Activated T-helper 17 cell treated with anti-CD3 and anti-CD28 coated beads, Interleukin-2, amount 50 U/mL, for 72 hours (primary cell): Measurements from ENCODE around the gene RBBP9. TPM values are rescaled to one million over a fixed set of nuclear protein-coding genes. Genes with fewer than 3 reads are reported as not detected.
"Not testable (repeated sequence)": the region's sequence is repeated elsewhere in the genome, so short reads cannot be mapped to it uniquely, and the experiment has no call there.

Source experiments
- ATAC-seq: fragments of 150-1000 bp; cut with Tn5 transposase; replicated peaks from 2 replicates; pipeline ENCODE4 v1.10.0; 2021; ENCODE audit warnings: mild to moderate bottlenecking, moderate library complexity
- H3K27ac Mint-ChIP-seq: one replicate; pipeline ENCODE4 v1.8.0; 2022; ENCODE audit warnings: mixed read lengths
- H3K27me3 Mint-ChIP-seq: one replicate; pipeline ENCODE4 v1.8.0; 2022; ENCODE audit warnings: mixed read lengths
- H3K36me3 Mint-ChIP-seq: one replicate; pipeline ENCODE4 v1.8.0; 2022; ENCODE audit warnings: low read depth, mild to moderate bottlenecking, mixed read lengths
- H3K4me1 Mint-ChIP-seq: one replicate; pipeline ENCODE4 v1.8.0; 2022; ENCODE audit warnings: mixed read lengths
- H3K4me3 Mint-ChIP-seq: one replicate; pipeline ENCODE4 v1.8.0; 2022; ENCODE audit warnings: mild to moderate bottlenecking, mixed read lengths
- H3K9me3 Mint-ChIP-seq: one replicate; pipeline ENCODE4 v1.8.0; 2022; ENCODE audit warnings: mixed read lengths
- total RNA-seq, 2 donors: library from RNA; stranded (reverse); gene quantifications; one replicate each; pipeline ENCODE4 v1.2.3, GENCODE V29; 2022

Gene RBBP9
- total RNA-seq, 2 donors from 2014 or later: 12.5 to 18.3 TPM

GRCh38 chr20:18522066-18522465, 25.0 kb upstream of the RBBP9 start:
- not testable (repeated sequence) for ATAC-seq, H3K9me3 Mint-ChIP-seq, H3K4me3 Mint-ChIP-seq, H3K36me3 Mint-ChIP-seq, H3K4me1 Mint-ChIP-seq, H3K27ac Mint-ChIP-seq, H3K27me3 Mint-ChIP-seq

- H3K4me1 Mint-ChIP-seq: peaks cover 9% of the 10 kb centered on the region
- H3K9me3 Mint-ChIP-seq: no peaks in the 10 kb centered on the region
- H3K27me3 Mint-ChIP-seq: no peaks in the 10 kb centered on the region
- H3K27ac Mint-ChIP-seq: no peak overlapping the region
- ATAC-seq: no peak
- H3K36me3 Mint-ChIP-seq: no peaks in the 10 kb centered on the region
- H3K4me3 Mint-ChIP-seq: no peak overlapping the region
Observed at GRCh38 chr20:18515973-18516372, 18.9 kb upstream of the RBBP9 start.

- no peak for ATAC-seq
- Mint-ChIP-seq H3K36me3 (no peaks in the 10 kb centered on the region), H3K4me3 (no peak overlapping the region), H3K27ac (no peak overlapping the region), H3K9me3 (no peaks in the 10 kb centered on the region), H3K4me1 (peaks cover 17% of the 10 kb centered on the region), H3K27me3 (no peaks in the 10 kb centered on the region)
Observed at GRCh38 chr20:18514127-18514526, 17.1 kb upstream of the RBBP9 start.

GRCh38 chr20:18513208-18513607, 16.2 kb upstream of the RBBP9 start:
- Mint-ChIP-seq H3K27me3 (no peaks in the 10 kb centered on the region), H3K4me3 (no peak overlapping the region), H3K9me3 (no peaks in the 10 kb centered on the region), H3K27ac (no peak overlapping the region), H3K36me3 (no peaks in the 10 kb centered on the region), H3K4me1 (peaks cover 17% of the 10 kb centered on the region)
- no peak for ATAC-seq

GRCh38 chr20:18511571-18511970, 14.5 kb upstream of the RBBP9 start:
- peak overlapping the region; percentile 10 for H3K4me3 Mint-ChIP-seq
- H3K27ac Mint-ChIP-seq: no peak overlapping the region
- peaks cover 21% of the 10 kb centered on the region for H3K4me1 Mint-ChIP-seq
- no peaks in the 10 kb centered on the region for H3K9me3 Mint-ChIP-seq
- H3K27me3 Mint-ChIP-seq: no peaks in the 10 kb centered on the region
- H3K36me3 Mint-ChIP-seq: no peaks in the 10 kb centered on the region
- ATAC-seq: no peak

- H3K4me3 Mint-ChIP-seq: peak within 1 kb of the TSS; percentile 96
- H3K36me3 Mint-ChIP-seq: no peaks in the 10 kb centered on the region
- peak; percentile 92 for ATAC-seq
- no peaks in the 10 kb centered on the region for H3K9me3 Mint-ChIP-seq
- H3K27me3 Mint-ChIP-seq: no peaks in the 10 kb centered on the region
- H3K4me1 Mint-ChIP-seq: peaks cover 16% of the 10 kb centered on the region
- H3K27ac Mint-ChIP-seq: peak within 1 kb of the TSS; percentile 99
Observed at GRCh38 chr20:18507218-18508191, 10.5 kb upstream of the RBBP9 start, which contains the start of gene SEC23B. SEC23B (plus strand) TSS chr20:18507940; CDS start chr20:18510836, 2,896 bp downstream.

- Mint-ChIP-seq H3K4me1 (peaks cover 16% of the 10 kb centered on the region), H3K27ac (peak overlapping the region; percentile 99), H3K9me3 (no peaks in the 10 kb centered on the region), H3K4me3 (peak overlapping the region; percentile 96), H3K27me3 (no peaks in the 10 kb centered on the region), H3K36me3 (no peaks in the 10 kb centered on the region)
- ATAC-seq: peak; percentile 36
Observed at GRCh38 chr20:18506744-18507143, 9.7 kb upstream of the RBBP9 start.

- Mint-ChIP-seq H3K4me3 (no peak overlapping the region), H3K4me1 (peaks cover 4% of the 10 kb centered on the region), H3K9me3 (no peaks in the 10 kb centered on the region), H3K27ac (no peak overlapping the region), H3K27me3 (no peaks in the 10 kb centered on the region), H3K36me3 (no peaks in the 10 kb centered on the region)
- ATAC-seq: no peak
Observed at GRCh38 chr20:18504479-18505060, 7.5 kb upstream of the RBBP9 start.

- H3K36me3 Mint-ChIP-seq, H3K9me3 Mint-ChIP-seq, H3K4me3 Mint-ChIP-seq, ATAC-seq, H3K27ac Mint-ChIP-seq, H3K4me1 Mint-ChIP-seq, H3K27me3 Mint-ChIP-seq: not testable (repeated sequence)
Observed at GRCh38 chr20:18501672-18502071, 4.6 kb upstream of the RBBP9 start.

GRCh38 chr20:18497603-18498002, 578 bp upstream of the RBBP9 start:
- Mint-ChIP-seq H3K36me3 (peaks cover 13% of the 10 kb centered on the region), H3K27ac (peak overlapping the region; percentile 89), H3K9me3 (no peaks in the 10 kb centered on the region), H3K4me3 (peak overlapping the region; percentile 94), H3K27me3 (no peaks in the 10 kb centered on the region), H3K4me1 (peaks cover 7% of the 10 kb centered on the region)
- ATAC-seq: no peak

GRCh38 chr20:18496042-18496441, 983 bp downstream of the RBBP9 start:
- H3K9me3 Mint-ChIP-seq: no peaks in the 10 kb centered on the region
- peak overlapping the region; percentile 94 for H3K4me3 Mint-ChIP-seq

GRCh38 chr20:18488301-18488700, 8.7 kb downstream of the RBBP9 start:
- no peak for ATAC-seq
- H3K36me3 Mint-ChIP-seq: peaks cover 89% of the 10 kb centered on the region

More at GRCh38 chr20:18496042-18496441, 983 bp downstream of the RBBP9 start:
- Mint-ChIP-seq H3K4me1 (peaks cover 7% of the 10 kb centered on the region), H3K27me3 (no peaks in the 10 kb centered on the region), H3K27ac (peak overlapping the region; percentile 89), H3K36me3 (peaks cover 24% of the 10 kb centered on the region)
- ATAC-seq: no peak

GRCh38 chr20:18481596-18481995, 15.4 kb downstream of the RBBP9 start:
- Mint-ChIP-seq H3K9me3 (no peaks in the 10 kb centered on the region), H3K4me3 (no peak overlapping the region), H3K27me3 (no peaks in the 10 kb centered on the region), H3K27ac (peak overlapping the region; percentile 31), H3K36me3 (peaks cover 97% of the 10 kb centered on the region), H3K4me1 (no peaks in the 10 kb centered on the region)
- ATAC-seq: no peak

More at GRCh38 chr20:18488301-18488700, 8.7 kb downstream of the RBBP9 start:
- Mint-ChIP-seq H3K27me3 (no peaks in the 10 kb centered on the region), H3K4me3 (no peak overlapping the region), H3K9me3 (no peaks in the 10 kb centered on the region), H3K4me1 (no peaks in the 10 kb centered on the region), H3K27ac (no peak overlapping the region)

- Mint-ChIP-seq H3K27ac (no peak overlapping the region), H3K27me3 (no peaks in the 10 kb centered on the region), H3K4me3 (no peak overlapping the region), H3K9me3 (no peaks in the 10 kb centered on the region), H3K4me1 (no peaks in the 10 kb centered on the region), H3K36me3 (peaks cover 97% of the 10 kb centered on the region)
- ATAC-seq: no peak
Observed at GRCh38 chr20:18477821-18478220, 19.2 kb downstream of the RBBP9 start.

- no peaks in the 10 kb centered on the region for H3K9me3 Mint-ChIP-seq
- H3K4me3 Mint-ChIP-seq: no peak overlapping the region
- H3K27me3 Mint-ChIP-seq: no peaks in the 10 kb centered on the region
- no peak overlapping the region for H3K27ac Mint-ChIP-seq
- ATAC-seq: no peak
- peaks cover 95% of the 10 kb centered on the region for H3K36me3 Mint-ChIP-seq
- H3K4me1 Mint-ChIP-seq: no peaks in the 10 kb centered on the region
Observed at GRCh38 chr20:18477218-18477617, 19.8 kb downstream of the RBBP9 start.
